ENCODE measurements around the gene PREX1.

DNA sequence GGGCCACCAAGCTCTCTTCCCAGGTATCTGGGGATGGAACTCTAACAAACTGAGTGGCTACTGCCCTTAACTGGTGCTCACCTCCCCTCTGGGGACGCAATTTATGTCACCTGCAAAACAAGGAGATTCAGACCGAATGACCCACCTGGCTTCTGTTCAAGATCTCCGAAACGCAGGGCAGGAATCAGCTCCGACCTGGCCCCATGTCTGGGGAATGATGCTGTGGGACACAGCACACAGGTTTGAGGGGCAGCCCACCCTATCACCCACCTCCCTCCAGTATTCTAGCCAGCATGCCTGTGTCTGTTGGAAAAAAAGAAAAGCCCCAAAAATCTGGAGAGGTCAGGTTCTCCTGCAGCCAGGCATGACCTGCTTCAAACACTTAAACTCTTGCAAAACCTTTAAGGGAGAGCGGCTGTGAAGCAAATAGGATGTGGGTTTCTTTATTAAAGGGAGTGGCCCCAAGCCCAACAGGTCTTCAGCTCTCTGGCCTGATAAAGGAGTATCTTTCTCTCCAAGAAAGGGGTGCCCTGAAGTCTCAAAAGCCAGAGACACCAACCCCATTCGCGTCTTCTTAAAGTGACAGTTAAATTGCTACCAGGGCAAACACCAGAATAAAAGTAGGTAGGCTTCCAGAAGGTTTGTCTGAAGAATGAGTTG, 6.4 kb downstream of the PREX1 start:
- TF ChIP-seq, protein P1, sequence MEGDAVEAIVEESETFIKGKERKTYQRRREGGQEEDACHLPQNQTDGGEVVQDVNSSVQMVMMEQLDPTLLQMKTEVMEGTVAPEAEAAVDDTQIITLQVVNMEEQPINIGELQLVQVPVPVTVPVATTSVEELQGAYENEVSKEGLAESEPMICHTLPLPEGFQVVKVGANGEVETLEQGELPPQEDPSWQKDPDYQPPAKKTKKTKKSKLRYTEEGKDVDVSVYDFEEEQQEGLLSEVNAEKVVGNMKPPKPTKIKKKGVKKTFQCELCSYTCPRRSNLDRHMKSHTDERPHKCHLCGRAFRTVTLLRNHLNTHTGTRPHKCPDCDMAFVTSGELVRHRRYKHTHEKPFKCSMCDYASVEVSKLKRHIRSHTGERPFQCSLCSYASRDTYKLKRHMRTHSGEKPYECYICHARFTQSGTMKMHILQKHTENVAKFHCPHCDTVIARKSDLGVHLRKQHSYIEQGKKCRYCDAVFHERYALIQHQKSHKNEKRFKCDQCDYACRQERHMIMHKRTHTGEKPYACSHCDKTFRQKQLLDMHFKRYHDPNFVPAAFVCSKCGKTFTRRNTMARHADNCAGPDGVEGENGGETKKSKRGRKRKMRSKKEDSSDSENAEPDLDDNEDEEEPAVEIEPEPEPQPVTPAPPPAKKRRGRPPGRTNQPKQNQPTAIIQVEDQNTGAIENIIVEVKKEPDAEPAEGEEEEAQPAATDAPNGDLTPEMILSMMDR (IDR thresholded peaks at IDR 0.05 in 4 of 5, conservative IDR thresholded peaks at IDR 0.05 in 1 of 5), result no peak
- no peak for TF ChIP-seq POLR2A (IDR thresholded peaks at IDR 0.05)

Measured in gastrocnemius medialis (tissue), 4 donors.